ENCODE data around the gene UCN2.

The UCN2 gene

GRCh38 chr3:48588230-48588629 is 24.6 kb upstream of the UCN2 start:
- DNase-seq, result no peak

- DNase-seq, result no peak
These were observed 24.1 kb upstream of the UCN2 start for GRCh38 chr3:48587686-48588085.

GRCh38 chr3:48585411-48585810 is 21.8 kb upstream of the UCN2 start:
- DNase-seq, result no peak

- no peak for DNase-seq
These were observed 21.3 kb upstream of the UCN2 start for GRCh38 chr3:48584836-48585235.

GRCh38 chr3:48581621-48582481 is 18.3 kb upstream of the UCN2 start:
- no peak for DNase-seq

- no peak for DNase-seq
These were observed 13.1 kb upstream of the UCN2 start for GRCh38 chr3:48576647-48577046.

- no peak for DNase-seq
These were observed 11.8 kb upstream of the UCN2 start for GRCh38 chr3:48575366-48575765.

- no peak for DNase-seq
These were observed 10.5 kb upstream of the UCN2 start for GRCh38 chr3:48573973-48574585.

- no peak for DNase-seq
These were observed 8.9 kb upstream of the UCN2 start for GRCh38 chr3:48572517-48572916.

- no peak for DNase-seq
These were observed 8.4 kb upstream of the UCN2 start for GRCh38 chr3:48571938-48572337.

- DNase-seq, result no peak
These were observed 6.3 kb upstream of the UCN2 start for GRCh38 chr3:48569808-48570450.

- no peak for DNase-seq
These were observed 5.8 kb upstream of the UCN2 start for GRCh38 chr3:48569400-48569799.

- DNase-seq, result no peak
These were observed 4.9 kb upstream of the UCN2 start for GRCh38 chr3:48568476-48568875.

GRCh38 chr3:48567500-48567899 is 3.9 kb upstream of the UCN2 start:
- DNase-seq, result no peak

GRCh38 chr3:48567090-48567489 is 3.5 kb upstream of the UCN2 start:
- DNase-seq, result no peak

GRCh38 chr3:48566401-48566760 is 2.8 kb upstream of the UCN2 start:
- no peak for DNase-seq

GRCh38 chr3:48565591-48566400 is 2.2 kb upstream of the UCN2 start:
- DNase-seq, result peak; percentile 43

- no peak for DNase-seq
These were observed 1.6 kb upstream of the UCN2 start for GRCh38 chr3:48565186-48565585.

GRCh38 chr3:48564667-48565066 is 1.1 kb upstream of the UCN2 start:
- DNase-seq, result no peak

- peak; percentile 73 for DNase-seq
These were observed 441 bp upstream of the UCN2 start for GRCh38 chr3:48564022-48564421.

GRCh38 chr3:48562367-48563095 is 1.1 kb downstream of the UCN2 start:
- no peak for DNase-seq

GRCh38 chr3:48561045-48561736 is 2.4 kb downstream of the UCN2 start:
- DNase-seq, result peak; percentile 46
